LNCaP clone FGC (cell line): ENCODE results near the gene MYOCD.

Experiments
- DNase-seq: peaks from one replicate; pipeline ENCODE4 v3.0.0-alpha.2; 2011; ENCODE audit warnings: low read depth
- H3K4me3 ChIP-seq: 2 replicates; pipeline ENCODE4 v1.5.1; 2011; ENCODE audit warnings: mild to moderate bottlenecking, low read depth, low read length, control low read depth
- CTCF ChIP-seq: IDR thresholded peaks from 2 replicates; pipeline ENCODE4 v1.5.1; 2012; ENCODE audit warnings: mild to moderate bottlenecking; ENCODE audit not compliant: control insufficient read depth, insufficient read depth; ENCODE audit errors: extremely low read depth

MYOCD gene

GRCh38 chr17:12693640-12694039, 27.9 kb downstream of the MYOCD start:
- DNase-seq, result no peak
- H3K4me3 ChIP-seq, result no peak overlapping the region
- no peak for TF ChIP-seq CTCF

- no peak overlapping the region for H3K4me3 ChIP-seq
- TF ChIP-seq CTCF, result no peak
- no peak for DNase-seq
These were observed 40.4 kb downstream of the MYOCD start for GRCh38 chr17:12706070-12706469.

- no peak overlapping the region for H3K4me3 ChIP-seq
- no peak for DNase-seq
- TF ChIP-seq CTCF, result no peak
These were observed 43.4 kb downstream of the MYOCD start for GRCh38 chr17:12709063-12709462.

- H3K4me3 ChIP-seq, result no peak overlapping the region
- no peak for TF ChIP-seq CTCF
- DNase-seq, result no peak
These were observed 46.7 kb downstream of the MYOCD start for GRCh38 chr17:12712415-12712814.

- no peak for TF ChIP-seq CTCF
- H3K4me3 ChIP-seq, result no peak overlapping the region
- DNase-seq, result no peak
These were observed 47.3 kb downstream of the MYOCD start for GRCh38 chr17:12712941-12713340.

- no peak for DNase-seq
- no peak for TF ChIP-seq CTCF
- H3K4me3 ChIP-seq, result no peak overlapping the region
These were observed 54.3 kb downstream of the MYOCD start for GRCh38 chr17:12719948-12720347.

- DNase-seq, result no peak
- no peak overlapping the region for H3K4me3 ChIP-seq
- no peak for TF ChIP-seq CTCF
These were observed 55.9 kb downstream of the MYOCD start for GRCh38 chr17:12721581-12721980.
